Cerebellar cortex (tissue), 1 donor: ENCODE results near the gene ETS1.

Experiments used
- DNase-seq: peaks from one replicate; pipeline ENCODE4 v3.0.0-alpha.2; 2015; ENCODE audit warnings: low spot score

The ETS1 gene

DNA sequence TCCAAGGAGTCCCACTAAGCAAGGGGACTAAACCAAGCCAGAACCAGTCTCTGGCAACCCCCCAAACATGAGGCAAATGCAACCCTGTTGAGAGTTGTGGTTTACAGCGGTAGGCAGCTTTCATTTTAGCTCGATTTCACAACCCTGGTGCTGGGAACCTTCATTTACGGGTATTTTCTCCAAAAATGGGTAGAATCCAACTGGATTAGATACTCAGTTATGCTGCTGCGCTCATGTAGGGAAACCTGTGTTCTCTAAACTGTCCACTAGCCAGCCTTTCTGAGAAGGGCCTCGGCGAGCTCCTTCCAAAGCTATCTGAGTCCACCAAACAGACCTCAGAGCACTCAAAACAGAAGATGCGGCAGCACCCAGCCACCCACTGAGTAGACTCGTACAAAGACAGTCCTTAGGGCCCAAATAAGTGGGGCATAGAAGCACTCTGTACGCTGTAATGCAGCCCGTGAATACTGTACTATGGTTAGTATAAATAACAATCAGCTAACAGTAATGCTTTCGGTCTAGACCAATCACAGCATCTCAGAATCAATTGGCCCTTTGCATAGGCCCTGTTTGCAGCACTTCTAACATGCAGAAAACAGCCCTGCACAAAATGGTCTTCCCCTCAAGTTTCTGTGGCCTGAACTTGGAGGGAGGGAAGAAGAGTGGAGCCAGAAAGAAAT is 104.7 kb downstream of the ETS1 start:
- no peak for DNase-seq

DNA sequence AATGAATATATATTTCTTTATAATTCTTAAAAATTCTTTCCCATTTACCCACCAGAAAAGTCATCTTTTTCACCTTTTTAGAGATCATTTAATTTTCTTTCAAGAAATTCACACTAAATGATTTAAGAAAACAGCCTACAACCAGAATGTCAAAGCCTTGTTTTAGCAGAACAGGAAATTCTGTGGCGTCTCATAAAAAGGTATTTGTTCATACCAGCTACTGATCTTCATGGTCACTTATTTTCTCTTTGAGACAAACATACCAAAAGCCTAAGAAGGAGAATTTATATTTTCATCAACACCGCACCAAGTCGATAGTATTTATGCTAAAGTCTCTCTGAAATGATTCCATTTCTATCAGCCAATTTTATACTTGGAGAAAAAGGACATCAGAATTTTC is 105.3 kb downstream of the ETS1 start:
- DNase-seq, result no peak

DNA sequence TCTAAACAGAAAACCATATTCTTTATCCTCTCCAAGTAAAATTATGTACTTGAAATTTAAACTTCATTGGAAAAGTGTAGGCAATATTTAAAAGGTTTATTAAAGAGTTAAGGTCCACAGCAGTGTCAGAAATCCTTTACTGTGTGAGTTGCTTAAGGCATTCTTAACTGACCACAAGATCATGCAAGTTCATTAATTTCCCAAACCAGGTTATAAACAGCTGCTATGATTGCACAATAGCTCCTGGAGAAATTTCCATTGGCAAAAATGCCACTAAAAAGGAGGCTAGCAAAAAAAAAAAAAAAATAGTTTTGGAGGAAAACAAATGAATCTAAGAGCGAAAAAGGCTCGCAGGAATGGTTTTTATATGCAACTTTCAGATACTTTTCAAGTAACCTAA is 106.2 kb downstream of the ETS1 start:
- no peak for DNase-seq

DNA sequence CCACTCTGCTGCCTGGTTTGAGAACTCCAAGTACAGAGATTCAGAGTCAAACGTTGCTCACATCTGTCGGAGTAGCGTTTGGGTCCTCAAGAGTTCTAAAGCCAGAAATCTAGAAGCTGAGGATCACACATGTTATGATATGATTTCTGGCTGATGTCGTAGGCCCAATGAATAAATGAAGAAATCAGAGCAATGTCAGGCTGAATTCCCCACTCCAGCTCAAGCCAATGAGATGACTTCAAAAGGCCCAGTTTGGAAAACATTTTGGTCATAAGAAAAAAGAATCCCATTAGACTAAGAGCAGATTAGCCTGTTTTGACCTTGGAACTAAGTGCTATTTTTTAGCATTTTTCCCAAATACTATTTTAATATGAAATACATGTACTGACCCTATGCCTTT is 106.7 kb downstream of the ETS1 start:
- DNase-seq, result no peak

DNA sequence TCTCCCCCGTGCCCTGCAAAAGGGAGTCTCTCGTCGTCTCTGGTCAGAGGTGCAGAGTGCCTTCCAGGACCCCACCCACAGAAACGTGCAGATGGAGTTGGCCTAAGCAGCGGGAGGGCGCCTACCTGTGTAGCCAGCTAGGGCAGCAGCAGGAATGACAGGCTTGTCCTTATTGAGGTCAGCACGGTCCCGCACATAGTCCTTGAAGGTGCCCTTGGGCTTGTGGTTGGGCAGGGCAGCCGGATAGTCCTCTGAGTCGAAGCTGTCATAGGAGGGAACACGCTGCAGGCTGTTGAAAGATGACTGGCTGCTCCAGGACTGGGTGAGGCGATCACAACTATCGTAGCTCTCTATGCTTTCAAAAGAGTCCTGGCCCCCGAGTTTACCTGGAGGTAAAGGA is 107.3 kb downstream of the ETS1 start:
- no peak for DNase-seq

DNA sequence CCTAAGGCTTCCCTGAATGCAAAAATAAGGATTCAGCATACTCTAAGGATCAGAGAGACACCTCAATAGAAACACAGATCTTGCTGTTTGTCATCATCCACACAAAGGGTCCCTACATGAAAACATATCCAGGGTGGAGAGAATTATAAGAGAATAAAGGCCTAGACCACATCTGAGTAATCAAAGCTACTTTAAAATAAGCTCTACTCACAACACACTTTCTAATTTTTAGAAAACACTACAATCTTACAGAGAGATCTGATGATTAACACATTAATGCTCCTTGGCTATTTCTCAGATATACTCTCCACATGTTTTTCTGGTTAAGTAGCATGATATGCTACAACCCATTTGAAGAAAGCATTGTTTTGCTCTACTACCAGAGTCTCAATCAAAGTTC is 108.2 kb downstream of the ETS1 start:
- no peak for DNase-seq

DNA sequence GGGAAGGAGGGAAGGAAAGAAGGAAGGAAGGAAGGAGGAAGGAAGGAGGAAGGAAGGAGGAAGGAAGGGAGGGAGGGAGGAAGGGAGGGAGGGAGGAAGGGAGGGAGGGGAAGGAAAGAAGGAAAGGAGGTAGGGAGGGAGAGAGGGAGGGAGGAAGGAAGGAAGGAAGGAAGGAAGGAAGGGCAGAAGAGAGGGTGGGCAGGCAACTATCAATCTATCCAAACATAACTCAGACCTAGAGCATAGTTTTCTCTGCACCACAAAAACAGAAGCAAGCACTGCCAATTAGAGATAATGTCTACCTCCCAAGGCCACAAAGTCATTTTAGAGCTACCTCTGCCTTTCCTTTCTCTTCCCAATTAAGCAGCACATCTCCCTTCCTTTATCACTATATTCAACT is 109.1 kb downstream of the ETS1 start:
- no peak for DNase-seq

DNA sequence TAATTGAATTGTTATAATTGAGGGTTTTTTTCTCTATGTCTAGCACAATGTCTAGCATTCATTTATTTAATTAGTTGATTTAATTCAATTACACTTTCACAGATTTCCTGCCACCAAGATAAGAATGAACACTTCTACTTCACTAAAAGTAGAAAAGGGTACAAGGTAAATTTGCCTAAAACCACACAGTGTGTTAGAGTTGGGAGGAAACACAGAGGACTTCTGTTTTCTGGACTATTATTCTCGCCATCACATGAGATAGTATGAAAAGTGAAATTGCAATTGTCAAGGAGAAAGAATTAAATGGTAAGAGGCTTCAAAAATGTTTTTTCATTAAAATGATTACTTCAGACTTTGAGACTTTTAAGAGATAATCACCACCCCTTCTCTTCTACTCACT is 109.5 kb downstream of the ETS1 start:
- DNase-seq, result no peak

DNA sequence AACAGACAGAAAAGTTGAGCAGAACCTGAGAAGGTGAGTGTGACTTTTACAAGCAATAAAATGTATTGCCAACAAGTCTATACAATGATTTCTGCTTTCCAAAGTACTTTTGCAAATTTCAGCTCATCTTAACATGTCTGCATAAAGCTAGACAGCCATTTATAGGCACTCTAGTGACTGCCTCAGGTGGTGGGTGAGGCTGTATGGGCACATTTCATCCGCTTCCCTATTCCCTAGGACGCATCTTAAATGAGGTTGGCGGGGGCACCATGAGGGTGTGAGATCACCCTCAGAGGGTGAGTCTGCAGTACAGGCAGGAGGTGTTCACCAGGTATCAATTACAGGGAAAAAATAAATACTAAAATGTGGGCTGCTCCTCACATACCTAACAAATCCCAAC is 110.1 kb downstream of the ETS1 start:
- no peak for DNase-seq

DNA sequence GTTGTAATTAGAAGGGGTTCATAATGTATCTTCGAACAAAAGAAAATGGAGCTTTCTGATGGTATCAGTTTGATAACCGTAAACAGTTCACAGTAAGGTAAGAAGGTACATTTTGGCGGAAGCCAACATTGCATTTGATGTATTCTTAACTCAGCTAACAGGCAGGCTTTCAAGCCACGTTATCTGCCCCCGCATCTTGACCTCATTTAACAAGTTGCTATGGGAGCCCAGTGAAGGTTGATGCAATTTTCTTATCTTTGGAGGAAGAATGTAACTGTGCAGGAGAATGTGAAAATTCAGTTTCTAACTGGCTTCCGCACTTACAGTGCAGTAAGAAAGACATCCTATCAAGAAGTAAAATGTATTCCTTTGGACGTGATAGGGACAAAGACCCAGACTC is 110.6 kb downstream of the ETS1 start:
- no peak for DNase-seq

DNA sequence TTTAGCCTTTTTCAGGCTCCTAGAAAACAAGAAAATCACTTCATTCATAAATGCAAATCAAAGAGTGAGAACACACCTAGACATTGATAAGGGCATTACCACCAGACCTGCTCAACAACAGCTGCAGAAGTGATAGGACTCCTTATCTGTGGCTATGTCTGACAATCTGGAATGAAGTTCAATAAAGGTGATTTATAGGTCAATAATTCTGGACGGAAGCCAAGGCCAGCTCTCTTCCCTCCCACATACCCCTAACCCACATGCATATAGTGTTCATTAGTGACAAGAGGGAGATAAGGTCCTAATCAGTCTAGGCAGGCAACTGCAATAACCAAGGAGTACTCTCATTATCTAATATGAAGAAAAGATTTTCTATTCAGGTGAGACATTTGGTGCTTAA is 111.3 kb downstream of the ETS1 start:
- DNase-seq, result no peak

DNA sequence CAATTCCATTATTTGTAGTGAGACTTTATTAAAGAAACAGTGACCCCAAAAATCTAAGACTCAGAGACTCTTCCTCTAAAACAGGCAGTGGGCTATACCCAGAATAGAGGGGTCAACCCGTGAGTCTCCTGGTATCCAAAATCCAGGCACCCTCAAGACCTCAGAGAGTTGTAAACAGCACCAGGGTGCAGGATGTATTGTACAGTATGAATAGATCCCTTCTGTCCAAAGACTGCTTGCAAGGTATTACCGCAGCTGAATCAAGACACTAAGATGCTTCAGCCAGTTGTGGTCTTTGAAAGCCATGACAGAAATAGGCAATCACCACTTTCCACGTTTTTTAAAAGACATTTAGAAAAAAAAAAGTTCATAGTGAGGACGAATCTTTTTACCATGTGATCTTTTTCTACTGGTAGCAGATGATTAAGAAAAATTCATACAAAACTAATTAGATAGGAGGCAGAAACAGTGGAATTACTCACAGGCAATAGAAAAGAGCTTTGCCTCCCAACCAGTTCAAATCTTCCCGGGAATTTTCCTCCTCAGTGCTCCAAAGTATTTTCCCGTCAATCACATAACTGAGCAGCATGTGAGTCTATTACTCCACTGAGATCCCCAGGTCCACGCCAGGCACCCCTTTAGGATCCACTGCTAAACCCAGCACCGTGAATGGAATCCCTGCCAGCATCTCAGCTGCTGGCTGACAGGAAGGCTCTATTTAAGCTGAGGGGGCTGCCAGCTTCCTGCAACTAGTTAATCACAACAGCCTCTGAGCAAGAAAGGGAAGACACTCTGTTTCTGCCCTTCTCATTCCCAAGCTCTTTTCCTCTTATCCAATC is 113.1 kb downstream of the ETS1 start:
- DNase-seq, result no peak

DNA sequence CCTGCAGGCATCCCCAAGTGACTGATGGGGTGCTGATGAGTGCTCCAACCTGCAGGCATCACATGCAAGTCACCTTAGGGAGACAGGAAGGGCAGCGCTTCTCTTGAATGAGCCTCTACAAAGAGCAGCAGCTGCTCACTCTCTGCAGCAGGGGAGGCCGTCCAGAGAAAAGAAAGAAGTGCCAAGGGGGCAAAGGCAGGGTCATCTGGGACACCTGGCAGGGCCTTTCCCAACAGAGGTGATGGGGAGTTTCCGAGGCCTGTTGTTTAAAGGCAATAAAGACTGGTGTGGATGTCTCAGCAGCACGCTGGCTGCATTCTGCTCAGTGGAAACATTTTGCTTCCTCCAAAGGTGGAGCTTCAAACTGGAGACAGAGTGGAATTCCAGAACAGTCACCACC is 113.7 kb downstream of the ETS1 start:
- no peak for DNase-seq

DNA sequence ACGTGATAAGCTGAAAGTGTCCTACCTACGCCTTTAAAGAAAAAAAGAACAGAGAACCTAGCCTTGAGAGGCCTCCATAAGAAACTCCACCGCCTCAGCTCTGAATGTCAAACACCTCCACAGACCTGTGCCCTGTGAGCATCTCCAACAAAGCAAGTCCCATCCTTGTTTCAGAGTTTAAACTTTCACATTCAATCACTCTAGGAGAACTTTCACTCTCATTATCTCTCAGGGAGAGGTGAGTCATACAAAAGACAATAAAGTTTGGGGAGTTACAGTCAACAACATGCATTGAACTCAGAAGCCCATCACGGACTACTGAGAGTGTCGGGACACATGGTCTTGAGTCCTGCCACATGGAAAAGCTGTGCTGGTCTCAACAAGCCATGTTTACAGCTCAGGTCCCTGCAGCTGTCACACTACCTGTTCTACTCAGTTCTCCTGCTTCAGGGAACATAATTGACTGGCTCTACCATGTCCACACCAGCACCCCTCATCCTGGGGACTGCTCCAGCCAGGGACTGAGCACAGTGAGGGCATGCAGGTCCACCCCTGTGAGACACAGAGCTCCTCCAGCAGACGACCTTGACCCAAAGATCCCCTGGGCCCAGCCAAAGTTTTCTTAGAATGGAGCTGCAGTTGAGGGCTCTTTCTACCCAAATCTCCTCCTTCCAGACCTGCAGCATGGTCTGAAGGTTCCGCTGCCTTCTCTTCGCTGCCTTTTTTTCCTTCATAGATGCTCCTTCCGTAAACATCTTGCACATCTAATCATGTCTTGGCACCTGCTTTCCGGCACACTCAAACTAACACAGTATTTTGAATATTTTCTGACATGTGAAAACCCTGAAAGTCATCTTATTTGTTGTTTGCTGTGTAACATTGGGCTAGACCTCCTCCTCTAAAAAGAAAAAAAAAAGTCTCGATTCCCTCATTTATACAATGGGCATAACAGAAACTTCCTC is 114.9 kb downstream of the ETS1 start:
- no peak for DNase-seq

DNA sequence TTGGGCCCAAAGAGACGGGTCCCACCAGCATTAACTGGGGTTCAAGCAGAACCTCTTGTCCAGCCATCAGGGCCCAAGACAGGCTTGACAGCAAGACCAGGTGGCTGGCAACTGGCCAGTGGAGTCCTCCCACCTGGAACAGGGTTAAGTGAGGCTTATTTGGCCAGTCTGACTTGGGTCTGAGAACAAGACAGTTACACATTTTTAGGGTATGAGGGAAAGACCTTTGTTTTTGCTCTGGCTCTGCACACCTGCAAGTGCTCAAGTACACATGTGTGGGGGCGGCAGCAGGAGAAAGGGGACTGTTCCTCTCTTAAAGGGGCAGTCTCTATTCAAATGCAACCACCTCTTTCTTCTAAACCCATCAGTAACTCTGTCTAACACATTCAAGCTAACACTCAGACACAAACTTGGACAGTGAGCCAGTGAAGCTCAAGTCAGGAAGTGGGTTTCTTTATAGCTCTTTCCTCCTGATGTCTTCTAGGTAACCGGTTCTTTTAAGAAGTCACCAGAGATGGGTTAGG is 116.2 kb downstream of the ETS1 start:
- no peak for DNase-seq

DNA sequence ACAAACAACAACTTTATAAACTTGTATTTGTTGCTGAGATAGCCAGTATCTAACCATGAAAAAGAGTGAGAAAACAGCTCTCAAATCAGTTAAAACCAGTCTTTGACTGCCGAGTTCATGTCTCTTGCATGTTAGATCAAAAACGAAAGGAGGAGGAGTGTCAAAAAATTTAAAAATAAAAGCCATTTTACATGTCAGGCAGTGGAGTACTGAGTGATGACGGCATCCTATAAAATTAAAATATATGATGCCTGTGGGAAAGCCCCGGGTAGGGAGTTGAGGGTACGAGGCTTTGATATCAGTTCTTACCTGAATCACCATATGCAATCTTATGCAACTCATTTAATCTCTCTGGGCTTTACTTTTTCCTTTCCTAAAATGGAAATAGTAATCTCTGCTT is 117.3 kb downstream of the ETS1 start:
- DNase-seq, result no peak

DNA sequence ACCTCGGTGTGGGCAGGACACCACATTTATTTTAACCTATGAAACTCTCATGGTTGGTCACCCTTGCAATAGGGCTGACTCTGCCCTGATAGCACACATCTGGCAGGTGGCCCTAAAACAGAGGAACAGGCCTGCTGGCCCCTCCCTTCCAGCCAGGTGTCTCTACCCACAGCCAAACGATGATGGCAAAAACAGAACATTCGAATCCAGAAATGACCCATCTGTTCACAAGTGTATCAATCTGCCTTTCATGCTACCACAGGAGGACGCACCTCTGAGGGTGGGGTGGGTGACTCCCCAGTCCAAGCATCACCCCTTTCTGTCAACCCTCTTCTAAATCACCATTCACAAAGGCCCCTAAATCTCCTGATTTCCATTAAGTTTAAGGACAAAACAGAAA is 118.1 kb downstream of the ETS1 start:
- no peak for DNase-seq

DNA sequence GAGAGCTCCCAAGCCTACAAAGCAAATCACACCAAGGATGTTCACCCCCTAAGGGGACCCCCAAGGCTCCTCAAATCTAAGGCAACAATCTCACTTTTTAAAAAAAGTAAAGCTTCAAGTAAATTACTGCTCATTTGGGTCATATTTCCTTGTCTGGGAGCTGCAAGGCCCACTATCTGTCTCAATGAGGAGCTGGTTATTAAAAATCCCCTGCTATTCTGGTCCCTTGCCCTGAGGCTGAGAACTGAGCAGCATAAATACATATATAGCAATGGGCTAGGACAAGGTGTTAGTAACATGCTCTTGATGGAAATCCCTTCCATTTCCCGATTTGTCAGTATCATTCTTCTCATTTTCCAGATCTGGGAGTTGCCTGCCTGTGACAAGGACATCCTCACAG is 119.2 kb downstream of the ETS1 start:
- DNase-seq, result no peak

DNA sequence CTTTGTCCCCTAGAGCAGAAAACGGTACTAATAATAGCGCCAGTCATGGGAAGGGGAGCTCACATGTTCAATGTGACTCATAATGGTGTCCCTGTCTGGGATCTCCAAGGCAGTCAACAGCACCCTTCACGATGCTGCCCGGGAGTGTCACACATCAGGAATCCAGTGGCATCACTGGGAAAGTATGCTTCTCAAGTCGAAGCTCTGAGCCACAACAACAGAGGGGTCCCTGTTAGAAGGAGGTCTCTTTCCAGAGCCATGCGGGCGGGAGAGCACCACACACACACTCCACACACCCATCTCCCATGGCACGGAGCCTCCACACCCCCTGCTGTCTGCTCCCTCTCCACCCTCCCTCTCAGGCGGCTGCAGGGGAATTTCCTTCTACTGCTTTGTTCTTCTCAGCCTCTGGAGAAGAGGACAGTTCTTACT is 119.7 kb downstream of the ETS1 start:
- DNase-seq, result no peak

DNA sequence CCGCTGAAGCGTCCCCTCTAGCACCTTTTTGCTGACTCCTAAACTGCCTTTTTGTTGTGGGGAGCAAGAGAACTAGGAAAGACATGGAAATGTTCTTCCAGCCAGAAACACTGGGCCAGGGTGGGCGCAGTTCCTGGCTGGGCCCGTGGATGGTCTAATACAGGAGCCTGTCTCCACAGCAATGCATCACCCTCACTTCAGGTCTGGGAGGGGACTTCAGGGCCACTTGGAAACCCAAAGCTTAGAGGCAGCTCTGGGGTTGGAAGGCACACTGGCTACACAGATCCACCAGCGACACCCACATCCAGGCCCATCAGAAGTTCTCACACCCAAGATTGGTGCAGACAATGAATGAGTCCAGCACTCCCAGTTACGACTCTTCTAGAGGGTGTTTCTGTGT is 120.3 kb downstream of the ETS1 start:
- DNase-seq, result no peak

DNA sequence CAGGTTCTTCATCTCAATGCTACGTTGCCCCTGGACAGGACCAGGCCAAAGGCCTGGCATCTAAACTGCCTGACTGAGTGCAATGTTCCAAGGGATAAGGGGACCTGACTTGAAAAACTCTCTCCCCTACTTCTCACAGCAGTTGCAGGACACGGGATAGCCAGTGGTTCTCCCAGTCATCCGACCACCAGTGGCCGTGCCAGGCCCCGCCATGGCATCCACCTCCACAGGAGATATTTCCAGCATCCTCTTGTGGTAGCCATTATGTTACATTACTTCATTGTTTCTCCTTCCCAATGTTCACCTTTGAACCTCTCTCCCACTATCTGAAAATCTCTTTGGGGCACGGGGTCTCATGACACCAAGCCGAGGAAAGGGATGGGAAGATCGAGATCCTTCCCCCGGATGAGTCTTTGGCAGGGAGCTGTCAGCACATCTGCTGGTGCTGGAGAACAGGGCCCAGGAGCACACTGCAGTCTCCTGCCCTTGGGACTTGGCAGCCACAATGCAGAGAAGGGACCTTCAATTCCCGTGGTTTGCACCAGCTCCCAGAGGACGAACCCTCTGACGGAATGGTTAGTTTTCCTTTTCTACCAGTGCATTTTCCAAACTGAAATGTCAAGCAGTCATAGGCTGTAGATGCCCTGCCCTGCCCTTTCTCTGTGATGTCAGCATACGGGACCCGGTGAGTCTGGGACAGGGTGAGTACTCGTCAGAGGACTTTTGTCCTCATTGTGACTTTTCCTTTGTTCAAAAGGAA is 121.2 kb downstream of the ETS1 start:
- DNase-seq, result no peak

DNA sequence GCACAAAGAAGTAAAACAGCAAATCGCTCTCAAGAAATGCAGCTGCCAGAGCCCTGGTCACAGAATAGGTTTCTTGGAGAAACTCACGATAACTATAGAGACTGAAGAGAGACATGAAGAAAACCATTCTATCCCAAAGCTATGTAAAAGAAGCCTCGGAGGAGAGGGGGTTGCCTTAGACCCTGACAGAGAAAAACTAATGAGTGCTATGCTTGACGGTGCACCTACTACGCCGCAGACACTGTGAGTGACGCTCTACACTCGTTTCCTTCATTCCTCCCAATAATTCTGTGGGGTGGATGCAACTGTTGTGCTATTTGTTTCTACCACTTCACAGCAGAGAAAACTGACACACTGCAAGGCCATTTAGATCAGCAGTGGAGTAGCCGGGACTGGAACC is 121.8 kb downstream of the ETS1 start:
- DNase-seq, result no peak
